ENCODE measurements around the gene RDX.
"Not testable (repeated sequence)": the region's sequence is repeated elsewhere in the genome, so short reads cannot be mapped to it uniquely, and the experiment has no call there.

The RDX gene

DNA sequence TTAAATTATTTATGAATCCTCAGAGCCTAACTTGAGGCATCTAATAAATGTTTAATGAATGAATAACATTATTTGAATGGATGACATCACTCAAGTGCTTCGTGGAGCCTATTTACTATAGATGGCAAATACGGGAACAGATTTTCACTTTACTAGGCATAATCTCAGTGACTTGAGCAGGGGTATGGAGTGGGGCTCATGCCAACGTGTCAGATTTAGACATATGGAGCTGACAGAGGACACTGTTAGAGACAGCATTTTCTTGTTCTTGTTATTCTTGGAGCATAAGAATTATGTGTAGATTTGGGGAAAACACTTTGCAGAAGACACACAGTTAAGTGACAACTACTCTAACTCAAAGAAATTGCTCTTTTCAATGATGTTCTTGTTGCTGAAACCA, 78.5 kb downstream of the RDX start:
- TF ChIP-seq ZFX (IDR thresholded peaks at IDR 0.05; ENCODE audit: borderline replicate concordance) (no peak), CTCF (IDR thresholded peaks at IDR 0.05) (no peak)
- H3K27ac ChIP-seq: no peak overlapping the region

GRCh38 chr11:110217223-110217877, 79.1 kb downstream of the RDX start:
- no peak overlapping the region for H3K27ac ChIP-seq
- no peak for TF ChIP-seq CTCF (IDR thresholded peaks at IDR 0.05)
- TF ChIP-seq ZFX (IDR thresholded peaks at IDR 0.05; ENCODE audit: borderline replicate concordance): no peak

- H3K27ac ChIP-seq: not testable (repeated sequence)
These were observed 87.1 kb downstream of the RDX start for GRCh38 chr11:110209313-110209694.

DNA sequence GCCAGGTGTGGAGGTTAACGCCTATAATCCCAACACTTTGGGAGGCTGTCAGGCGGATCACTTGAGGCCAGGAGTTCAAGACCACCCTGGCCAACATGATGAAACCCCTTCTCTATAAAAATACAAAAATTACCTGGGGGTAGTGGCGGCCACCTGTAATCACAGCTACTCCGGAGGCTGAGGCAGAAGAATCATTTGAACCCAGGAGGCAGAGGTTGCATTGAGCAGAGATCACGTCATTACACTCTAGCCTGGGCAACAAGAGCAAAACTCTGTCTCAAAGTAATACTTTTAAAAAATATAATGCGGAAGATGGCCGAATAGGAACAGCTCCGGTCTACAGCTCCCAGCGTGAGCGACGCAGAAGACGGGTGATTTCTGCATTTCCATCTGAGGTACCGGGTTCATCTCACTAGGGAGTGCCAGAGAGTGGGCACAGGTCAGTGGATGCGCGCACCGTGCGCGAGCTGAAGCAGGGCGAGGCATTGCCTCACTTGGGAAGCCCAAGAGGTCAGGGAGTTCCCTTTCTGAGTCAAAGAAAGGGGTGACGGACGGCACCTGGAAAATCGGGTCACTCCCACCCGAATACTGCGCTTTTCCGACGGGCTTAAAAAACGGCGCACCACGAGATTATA, 87.6 kb downstream of the RDX start:
- peak overlapping the region; percentile 74; the same call in 1 of the 2 replicates for H3K27ac ChIP-seq

- TF ChIP-seq CTCF (IDR thresholded peaks at IDR 0.05): no peak
- TF ChIP-seq ZFX (IDR thresholded peaks at IDR 0.05; ENCODE audit: borderline replicate concordance): no peak
- peak overlapping the region; percentile 74 for H3K27ac ChIP-seq
These were observed 89.3 kb downstream of the RDX start for GRCh38 chr11:110207123-110207522.

- H3K27ac ChIP-seq: no peak overlapping the region
- no peak for TF ChIP-seq ZFX (IDR thresholded peaks at IDR 0.05; ENCODE audit: borderline replicate concordance)
- TF ChIP-seq CTCF (IDR thresholded peaks at IDR 0.05): no peak
These were observed 95.6 kb downstream of the RDX start for GRCh38 chr11:110200836-110201235.

GRCh38 chr11:110200241-110200640, 96.2 kb downstream of the RDX start:
- H3K27ac ChIP-seq: no peak overlapping the region
- TF ChIP-seq ZFX (IDR thresholded peaks at IDR 0.05; ENCODE audit: borderline replicate concordance): no peak
- TF ChIP-seq CTCF (IDR thresholded peaks at IDR 0.05): no peak

- TF ChIP-seq ZFX (IDR thresholded peaks at IDR 0.05; ENCODE audit: borderline replicate concordance) (no peak), CTCF (IDR thresholded peaks at IDR 0.05) (no peak)
- H3K27ac ChIP-seq: no peak overlapping the region
These were observed 97.0 kb downstream of the RDX start for GRCh38 chr11:110199184-110199981.
